Left lobe of liver (tissue), 2 donors: ENCODE data around the gene MTMR3. TPM values are rescaled to one million over a fixed set of nuclear protein-coding genes. Genes with fewer than 3 reads are reported as not detected.

Source experiments
- ATAC-seq: fragments of 200-7000 bp; cut with Tn5 transposase; one replicate; pipeline ENCODE4 v1.9.1; 2020; ENCODE audit warnings: mild to moderate bottlenecking, moderate library complexity
- DNase-seq: peaks from one replicate; pipeline ENCODE4 v3.0.0-alpha.2; 2020; ENCODE audit warnings: low spot score
- total RNA-seq: library from RNA; stranded (reverse); gene quantifications from one replicate; pipeline ENCODE4 v1.2.1, GENCODE V29; 2021
- donor health status: DM: no; HTN: no; CAD: no; lungs with moderate emphysema.
- donor health status: DM: no; HTN: yes; CAD: no.

The MTMR3 gene
- total RNA-seq, 1 donor from 2014 or later = 12.8 TPM

DNA sequence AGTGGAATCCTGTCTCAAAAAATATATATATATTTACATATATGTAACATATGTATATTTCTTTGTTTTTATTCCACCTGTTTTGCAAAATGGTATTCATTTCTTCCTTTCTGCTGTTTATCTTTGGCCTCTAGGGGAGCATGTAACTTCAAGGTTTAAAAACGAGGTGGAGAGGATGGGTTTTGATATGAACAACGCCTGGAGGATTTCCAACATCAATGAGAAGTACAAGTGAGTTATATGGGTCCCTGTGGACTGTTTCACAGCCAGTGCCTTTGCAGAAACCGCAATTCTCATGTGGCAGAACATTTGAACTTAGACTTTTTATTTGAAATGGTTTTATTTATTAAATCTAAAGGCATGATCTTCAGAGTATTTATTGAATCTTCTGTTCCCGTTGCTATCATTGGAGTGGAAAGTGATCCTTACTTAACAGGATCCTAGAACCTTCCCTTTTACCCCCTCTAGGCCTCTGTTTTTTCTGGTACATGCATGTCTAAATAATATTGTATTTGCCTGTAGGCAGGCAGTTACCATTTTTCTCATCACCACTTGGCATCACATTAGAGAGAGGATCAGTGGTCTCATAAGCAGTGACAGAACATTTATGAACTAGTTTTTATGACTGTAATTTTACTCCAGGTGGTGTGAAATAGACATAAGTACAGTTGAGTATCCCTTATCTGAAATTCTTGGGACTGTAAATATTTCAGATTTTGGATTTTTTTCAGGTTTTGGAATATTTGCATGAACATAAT is 115.8 kb downstream of the MTMR3 start:
- DNase-seq (no peak), ATAC-seq (no peak)

DNA sequence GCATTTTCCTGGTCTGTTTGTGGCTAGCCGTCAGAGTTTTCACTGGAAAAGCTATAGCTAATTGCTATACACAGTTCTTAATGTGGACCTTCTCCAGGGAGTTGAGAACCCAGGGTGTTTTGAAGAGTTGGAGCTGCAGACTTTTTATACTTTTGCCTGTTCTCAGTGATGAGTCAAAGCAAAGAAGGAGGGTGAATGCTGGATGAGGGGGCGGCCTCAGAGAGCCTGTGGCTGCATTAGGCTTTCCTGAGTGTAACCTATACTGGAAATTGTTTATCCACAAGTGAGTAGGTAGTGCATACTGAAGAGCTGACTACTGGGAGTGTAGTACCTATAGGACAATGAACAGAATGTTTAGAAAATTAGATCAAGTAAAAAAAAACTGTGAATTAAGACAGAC is 117.6 kb downstream of the MTMR3 start:
- no peak for ATAC-seq
- DNase-seq = no peak

GRCh38 chr22:30001459-30001858 is 118.5 kb downstream of the MTMR3 start:
- DNase-seq = no peak
- ATAC-seq = no peak

DNA sequence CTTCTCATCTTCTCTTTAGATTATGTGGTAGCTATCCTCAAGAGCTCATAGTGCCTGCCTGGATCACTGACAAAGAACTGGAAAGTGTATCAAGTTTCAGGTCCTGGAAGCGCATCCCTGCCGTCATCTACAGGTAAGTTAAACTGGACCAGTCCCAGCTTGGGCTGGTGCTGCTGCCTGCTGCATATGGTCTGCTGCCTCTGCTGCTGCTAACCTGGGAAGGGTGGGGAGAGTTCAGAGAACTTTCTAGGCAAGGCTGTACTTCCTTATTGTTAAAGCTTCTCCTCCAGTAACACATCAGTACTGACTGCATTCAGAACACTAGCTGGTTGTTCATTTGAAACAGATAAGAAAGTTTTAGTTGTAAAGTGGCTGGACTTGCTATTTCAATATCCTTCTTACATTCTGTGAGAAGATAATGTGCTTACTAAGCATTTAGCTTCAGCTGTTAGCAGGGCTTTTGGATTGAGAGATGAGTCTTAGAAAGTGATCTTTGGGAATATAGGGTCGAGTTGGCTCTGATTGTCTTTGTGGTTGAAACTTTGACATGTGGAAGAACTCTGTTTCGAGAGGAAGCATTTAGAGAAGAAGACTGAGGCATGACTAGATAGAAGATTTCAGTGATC is 120.0 kb downstream of the MTMR3 start:
- ATAC-seq = no peak

GRCh38 chr22:30004101-30004500 is 121.1 kb downstream of the MTMR3 start:
- no peak for DNase-seq
- ATAC-seq = peak; percentile 83

More for the DNA sequence above, 120.0 kb downstream of the MTMR3 start:
- no peak for DNase-seq

DNA sequence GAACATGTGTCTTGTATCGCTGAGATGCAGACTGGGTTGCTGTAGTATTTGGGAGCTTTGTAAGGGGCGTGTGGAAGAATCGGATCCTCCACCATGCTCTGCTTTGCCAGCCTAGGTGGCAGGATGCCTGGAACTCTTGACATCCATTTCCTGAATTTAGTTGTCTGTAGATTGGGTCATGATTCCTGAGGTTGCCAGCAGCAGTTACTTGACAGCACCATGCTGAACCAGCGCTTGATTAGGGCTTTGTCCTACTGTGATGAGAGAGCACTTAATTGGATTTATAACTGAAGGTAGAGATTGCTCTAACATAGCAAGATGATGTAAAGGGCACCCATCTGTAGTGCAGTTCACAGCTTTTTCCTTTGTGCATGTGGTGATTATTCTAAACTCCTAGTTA is 121.7 kb downstream of the MTMR3 start:
- DNase-seq = no peak
- peak; percentile 5 for ATAC-seq

DNA sequence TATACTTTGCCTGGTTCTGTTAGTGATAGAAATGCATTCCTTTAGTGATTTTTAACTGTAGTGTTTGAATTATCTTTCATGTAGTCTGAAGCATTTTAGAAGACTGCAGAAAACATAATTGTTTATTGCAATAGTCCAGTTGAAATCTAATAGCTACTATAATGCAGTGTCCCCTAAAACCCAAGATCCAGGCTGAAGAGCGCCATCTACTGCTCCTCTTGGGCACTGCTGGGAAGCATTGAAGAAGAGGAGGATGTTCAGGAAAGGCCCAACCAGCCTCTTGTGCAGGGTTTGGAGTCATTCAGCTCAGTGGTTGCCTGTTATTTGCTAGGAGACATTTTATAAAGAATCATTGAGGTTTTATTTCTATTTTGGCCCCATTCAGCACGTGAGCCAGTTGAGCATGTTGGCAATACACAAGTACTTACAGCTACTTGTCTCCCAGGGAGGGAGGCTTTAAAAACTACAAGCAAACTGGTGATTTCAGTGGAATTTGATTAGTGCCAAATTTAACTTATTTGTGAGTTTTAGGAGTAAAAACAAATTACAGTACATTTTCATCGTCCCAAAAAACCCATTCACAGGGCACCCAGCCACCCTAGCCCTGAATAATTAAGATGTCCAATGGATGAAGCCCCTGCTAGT is 122.4 kb downstream of the MTMR3 start:
- DNase-seq (peak; percentile 69), ATAC-seq (peak; percentile 87)

- ATAC-seq = no peak
- DNase-seq = no peak
These were observed 124.4 kb downstream of the MTMR3 start for GRCh38 chr22:30007361-30007760.

- no peak for ATAC-seq
- no peak for DNase-seq
These were observed 125.4 kb downstream of the MTMR3 start for GRCh38 chr22:30008401-30008800.

DNA sequence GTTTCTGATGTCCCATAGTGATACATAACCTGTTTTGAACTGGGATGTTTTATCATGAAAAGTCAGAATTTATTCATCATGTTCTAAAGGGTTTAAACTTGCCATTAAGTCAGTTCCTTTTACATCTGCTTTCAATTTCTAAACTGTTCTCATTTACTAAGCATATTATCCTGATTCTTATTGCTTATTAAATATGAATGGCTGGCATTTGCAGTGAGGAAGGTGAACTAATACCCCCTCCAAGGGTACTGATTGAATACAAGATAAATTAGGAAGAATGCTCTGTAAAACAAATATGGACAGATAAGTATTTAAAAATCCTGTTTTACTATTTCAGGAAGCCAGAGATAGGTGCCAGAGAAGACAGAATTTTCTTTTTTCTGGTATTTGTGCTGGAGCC is 126.5 kb downstream of the MTMR3 start:
- DNase-seq = no peak

GRCh38 chr22:30010789-30011405 is 127.9 kb downstream of the MTMR3 start:
- ATAC-seq (no peak), DNase-seq (no peak)

More for the DNA sequence above, 126.5 kb downstream of the MTMR3 start:
- ATAC-seq = no peak

DNA sequence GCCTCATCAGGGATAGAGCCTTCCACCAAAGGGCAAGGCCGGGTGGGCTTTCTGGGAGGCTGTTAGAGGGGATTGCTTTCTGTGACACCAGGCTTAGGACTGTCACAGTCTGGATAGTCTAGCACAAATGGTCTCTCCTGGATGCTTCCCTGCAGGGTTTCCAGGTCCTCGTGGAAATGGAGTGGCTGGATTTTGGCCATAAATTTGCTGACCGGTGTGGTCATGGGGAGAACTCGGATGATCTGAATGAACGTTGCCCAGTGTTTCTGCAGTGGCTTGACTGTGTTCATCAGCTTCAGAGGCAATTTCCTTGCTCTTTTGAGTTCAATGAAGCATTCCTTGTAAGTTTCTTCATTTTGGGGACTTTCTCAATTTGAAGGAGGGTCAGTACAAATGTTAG is 130.2 kb downstream of the MTMR3 start:
- DNase-seq (no peak), ATAC-seq (no peak)

- no peak for ATAC-seq
- DNase-seq = no peak
These were observed 131.3 kb downstream of the MTMR3 start for GRCh38 chr22:30014244-30014643.

DNA sequence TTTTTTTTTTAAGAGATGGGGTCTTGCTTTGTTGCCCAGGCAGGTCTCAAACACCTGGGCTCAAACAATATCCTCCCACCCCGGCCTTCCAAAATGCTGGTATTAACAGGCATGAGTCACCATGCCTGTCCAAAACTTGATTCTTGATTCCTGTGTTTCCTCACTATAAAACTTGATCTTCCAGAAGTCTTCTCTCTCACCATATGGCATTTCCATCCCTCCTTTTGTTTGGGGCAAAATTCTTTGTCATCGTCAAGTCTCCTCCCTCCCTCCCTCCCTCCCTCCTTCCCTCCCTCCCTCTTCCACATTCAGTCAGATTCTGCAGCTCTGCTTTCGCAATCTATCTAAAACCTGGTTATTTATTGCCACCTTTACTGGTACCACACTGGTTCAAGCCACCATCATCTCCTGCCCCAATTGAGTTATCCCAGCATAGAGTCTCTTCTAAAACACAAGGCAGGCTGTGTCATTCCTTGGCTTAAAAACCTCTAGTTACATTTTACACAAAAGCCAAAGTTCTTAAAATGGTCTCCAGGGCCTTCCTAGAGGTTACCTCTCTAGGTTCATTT is 132.3 kb downstream of the MTMR3 start:
- ATAC-seq (no peak), DNase-seq (no peak)

DNA sequence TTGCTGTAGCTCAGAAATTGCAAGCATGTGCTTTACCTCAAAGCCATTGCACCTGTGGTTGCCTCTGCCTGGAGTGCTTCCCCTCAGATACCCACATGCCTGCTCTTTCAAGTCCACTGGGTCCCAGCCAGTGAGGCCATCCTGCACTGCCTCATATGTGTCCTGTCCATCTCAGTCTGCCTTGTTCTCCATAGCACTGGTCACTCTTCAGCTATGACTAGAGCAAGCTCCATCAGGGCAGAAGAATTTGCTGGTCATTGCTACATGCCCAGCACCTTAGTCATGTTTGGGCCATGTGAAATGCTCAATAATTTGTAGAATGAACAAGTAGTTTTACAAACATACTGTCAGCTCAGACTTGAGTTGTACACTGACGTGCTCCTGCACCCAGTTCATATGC is 132.9 kb downstream of the MTMR3 start:
- ATAC-seq (no peak), DNase-seq (no peak)

DNA sequence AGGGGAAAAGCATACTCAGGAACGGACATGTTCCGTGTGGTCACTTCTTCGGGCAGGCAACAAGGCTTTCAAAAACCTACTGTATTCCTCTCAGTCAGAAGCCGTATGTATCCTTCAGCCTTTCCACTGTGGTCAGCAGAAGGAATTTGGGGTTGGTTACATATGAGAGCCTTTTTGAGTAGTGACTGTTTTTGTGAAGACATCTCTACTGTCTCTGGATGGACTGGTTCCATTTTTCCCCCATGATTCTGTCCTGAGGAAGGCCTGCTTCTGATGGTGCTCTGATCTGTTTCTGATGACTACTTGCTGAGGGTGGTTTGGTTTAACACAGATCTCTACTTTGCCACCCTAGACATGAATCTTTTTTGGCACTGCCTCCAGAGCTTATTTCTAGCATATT is 133.6 kb downstream of the MTMR3 start:
- ATAC-seq (no peak), DNase-seq (no peak)

DNA sequence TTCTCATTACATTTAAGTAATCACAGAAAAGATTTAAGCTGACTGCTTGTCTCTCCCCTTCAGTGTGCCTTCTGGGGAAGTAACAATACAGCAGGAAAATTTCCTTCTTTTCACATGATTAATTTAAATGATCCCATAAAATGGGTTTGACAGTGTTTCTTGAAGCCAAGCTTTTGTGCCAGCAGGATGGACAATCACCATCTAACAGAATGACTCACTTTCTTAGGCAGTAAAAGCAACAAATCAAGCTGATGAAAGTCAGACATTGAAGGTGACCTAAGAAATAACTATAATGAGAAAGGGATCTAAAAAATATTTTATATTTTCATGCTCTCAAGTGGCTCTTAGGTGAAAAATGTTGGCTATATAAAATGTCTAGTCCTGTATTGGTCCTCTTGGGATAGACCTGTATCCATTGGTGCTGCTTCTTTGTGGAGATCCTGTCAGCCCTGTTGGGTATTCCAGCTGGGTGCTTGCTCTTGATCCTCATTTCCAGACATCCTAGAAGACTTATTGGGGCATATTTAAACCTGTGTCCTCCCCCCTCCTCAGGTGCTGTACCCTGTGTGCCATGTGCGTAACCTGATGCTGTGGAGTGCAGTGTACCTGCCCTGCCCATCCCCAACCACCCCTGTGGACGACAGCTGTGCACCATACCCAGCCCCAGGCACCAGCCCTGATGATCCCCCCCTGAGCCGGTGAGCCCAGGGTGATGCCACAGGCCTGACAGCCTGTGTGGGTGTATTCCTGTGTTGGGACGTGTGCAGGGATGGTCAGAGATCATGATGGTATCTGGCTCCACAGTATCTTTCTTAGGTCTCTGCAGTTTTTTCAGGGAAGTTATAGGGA is 134.6 kb downstream of the MTMR3 start:
- no peak for ATAC-seq
- DNase-seq = no peak

- ATAC-seq (no peak), DNase-seq (no peak)
These were observed 137.5 kb downstream of the MTMR3 start for GRCh38 chr22:30020511-30020910.

GRCh38 chr22:30021338-30021737 is 138.4 kb downstream of the MTMR3 start:
- DNase-seq = no peak

GRCh38 chr22:30021881-30022619 is 139.1 kb downstream of the MTMR3 start:
- ATAC-seq (peak; percentile 9), DNase-seq (no peak)

More at GRCh38 chr22:30021338-30021737, 138.4 kb downstream of the MTMR3 start:
- ATAC-seq = no peak
